IPS-18a (cell line): Measurements from ENCODE around the gene CLTCL1.

ENCODE experiments used
- H3K27ac ChIP-seq: one replicate; pipeline ENCODE4 v1.5.1; 2013; ENCODE audit warnings: low read length
- H3K27me3 ChIP-seq: one replicate; pipeline ENCODE4 v1.6.1; 2013; ENCODE audit warnings: mild to moderate bottlenecking, low read length; ENCODE audit not compliant: control insufficient read depth, insufficient read depth
- H3K36me3 ChIP-seq: one replicate; pipeline ENCODE4 v1.6.1; 2013; ENCODE audit warnings: low read depth, low read length; ENCODE audit not compliant: control insufficient read depth
- H3K4me1 ChIP-seq: one replicate; pipeline ENCODE4 v1.6.1; 2013; ENCODE audit warnings: low read depth, low read length; ENCODE audit not compliant: control insufficient read depth
- H3K4me3 ChIP-seq: one replicate; pipeline ENCODE4 v1.5.1; 2013; ENCODE audit warnings: low read length
- H3K9ac ChIP-seq: one replicate; pipeline ENCODE4 v1.6.1; 2013; ENCODE audit warnings: mild to moderate bottlenecking, low read length, moderate library complexity
- H3K9me3 ChIP-seq: one replicate; pipeline ENCODE4 v1.6.1; 2013; ENCODE audit warnings: low read depth, low read length; ENCODE audit not compliant: control insufficient read depth

Gene CLTCL1

GRCh38 chr22:19129871-19130270 is 161.6 kb downstream of the CLTCL1 start:
- Histone ChIP-seq H3K9me3 (no peaks in the 10 kb centered on the region), H3K4me1 (no peaks in the 10 kb centered on the region), H3K4me3 (no peak overlapping the region), H3K9ac (no peak overlapping the region), H3K36me3 (peaks cover 16% of the 10 kb centered on the region), H3K27ac (no peak overlapping the region), H3K27me3 (no peaks in the 10 kb centered on the region)
